GM18526 (cell line): ENCODE results near the gene BCAP31.

Experiments
- POLR2A ChIP-seq: IDR thresholded peaks from 3 replicates; pipeline ENCODE4 v1.6.1; 2011; ENCODE audit not compliant: insufficient read length; ENCODE audit errors: extremely low read depth

Gene BCAP31

GRCh38 chrX:153724252-153725038 lies at the start of gene BCAP31, which contains the start of gene ABCD1:
TSS of gene BCAP31 (minus strand) at chrX:153724387. CDS start at chrX:153723244, 1,143 bp downstream.
TSS of gene ABCD1 (plus strand) at chrX:153724856. CDS start at chrX:153725267, 411 bp downstream.
- TF ChIP-seq POLR2A = peak; percentile 86

GRCh38 chrX:153773218-153773611 lies 49.0 kb upstream of the BCAP31 start:
- TF ChIP-seq POLR2A = no peak

GRCh38 chrX:153772316-153773217 lies 48.4 kb upstream of the BCAP31 start:
- TF ChIP-seq POLR2A = no peak

- no peak for TF ChIP-seq POLR2A
Measured at GRCh38 chrX:153771415-153772315, 47.5 kb upstream of the BCAP31 start.

GRCh38 chrX:153770601-153771414 lies 46.6 kb upstream of the BCAP31 start:
- no peak for TF ChIP-seq POLR2A

- no peak for TF ChIP-seq POLR2A
Measured at GRCh38 chrX:153769865-153770600, 45.8 kb upstream of the BCAP31 start.

DNA sequence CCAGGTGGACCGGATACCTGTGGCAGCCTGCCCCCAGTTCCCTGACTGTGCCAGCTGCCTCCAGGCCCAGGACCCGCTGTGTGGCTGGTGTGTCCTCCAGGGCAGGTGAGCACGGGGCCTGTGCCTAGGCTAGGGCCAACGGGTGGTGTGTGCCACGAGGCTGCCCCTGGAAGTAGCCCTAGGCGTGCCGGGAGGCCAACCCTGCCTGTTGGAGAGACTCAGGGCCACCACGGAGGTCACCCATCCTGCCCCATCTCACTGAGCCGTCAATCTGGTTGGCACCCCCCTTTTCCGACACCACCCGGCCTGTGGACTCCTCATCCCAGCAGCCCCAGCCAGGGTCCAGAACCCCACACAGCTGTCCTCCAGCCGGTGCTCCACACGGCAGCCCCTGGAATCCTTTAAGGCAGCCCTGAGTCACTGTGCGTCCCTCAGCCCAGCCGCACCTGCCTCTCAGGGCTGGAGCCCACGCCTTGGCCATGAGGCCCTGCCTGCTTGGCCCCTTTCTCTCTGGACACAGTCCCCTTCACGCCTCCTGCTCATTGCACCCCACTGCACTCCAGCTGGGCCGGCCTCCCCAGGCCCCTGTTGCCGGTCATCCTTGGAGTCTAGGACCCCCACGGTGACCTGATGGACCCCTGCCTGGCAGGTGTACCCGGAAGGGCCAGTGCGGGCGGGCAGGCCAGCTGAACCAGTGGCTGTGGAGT lies 45.1 kb upstream of the BCAP31 start:
- no peak for TF ChIP-seq POLR2A

GRCh38 chrX:153768311-153769157 lies 44.3 kb upstream of the BCAP31 start:
- no peak for TF ChIP-seq POLR2A

DNA sequence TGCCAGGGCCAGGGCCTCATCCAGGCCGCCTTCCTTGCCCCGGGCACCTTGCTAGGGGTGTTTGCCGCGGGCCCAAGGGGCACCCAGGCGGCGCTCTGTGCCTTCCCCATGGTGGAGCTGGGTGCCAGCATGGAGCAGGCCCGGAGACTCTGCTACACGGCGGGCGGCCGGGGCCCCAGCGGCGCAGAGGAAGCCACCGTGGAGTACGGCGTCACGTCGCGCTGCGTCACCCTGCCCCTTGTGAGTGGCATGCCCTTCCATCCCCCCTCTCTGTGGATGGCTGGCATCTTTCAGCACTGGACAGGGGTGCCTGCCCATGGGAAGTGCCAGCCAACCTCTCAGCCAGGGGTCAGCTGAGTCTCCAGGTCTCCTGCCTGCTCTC lies 43.5 kb upstream of the BCAP31 start:
- no peak for TF ChIP-seq POLR2A

GRCh38 chrX:153766871-153767673 lies 42.9 kb upstream of the BCAP31 start:
- no peak for TF ChIP-seq POLR2A

DNA sequence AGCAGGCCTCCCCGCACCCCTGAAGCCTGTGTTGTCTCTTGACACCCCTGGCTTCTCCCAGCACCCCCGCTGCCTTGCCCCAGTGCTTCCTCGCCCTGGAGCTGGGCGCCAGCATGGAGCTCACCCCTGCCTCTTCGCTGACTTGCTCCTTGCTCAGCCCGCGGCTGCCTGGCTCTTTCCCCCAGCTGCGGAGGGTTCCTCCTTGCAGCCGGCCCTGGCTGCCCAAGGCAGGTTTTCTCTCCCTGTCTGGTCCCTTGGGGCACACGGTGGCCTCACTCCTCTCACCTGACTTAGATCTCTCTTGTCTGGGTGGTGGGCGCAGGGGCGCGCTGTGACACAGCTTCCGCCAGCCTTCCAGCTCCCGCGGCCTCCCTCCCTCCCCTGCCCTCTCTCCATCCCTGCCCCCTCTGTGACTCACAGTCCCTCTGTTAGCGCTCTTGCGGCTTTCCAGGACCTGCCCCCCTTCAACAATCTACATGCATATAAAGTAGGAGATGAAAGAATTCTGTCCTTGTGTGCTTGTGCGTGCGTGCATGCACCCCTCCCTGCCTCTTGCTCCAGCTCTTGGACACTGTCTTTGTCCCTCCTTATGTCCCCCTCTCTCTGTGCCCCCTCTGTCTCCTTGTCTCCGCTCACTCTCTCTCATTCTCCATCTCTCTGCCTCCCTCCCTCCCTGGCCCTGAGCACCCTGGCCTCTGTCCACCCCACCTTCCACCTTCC lies 42.1 kb upstream of the BCAP31 start:
- no peak for TF ChIP-seq POLR2A
